OCI-LY1 (cell line): ENCODE measurements around the gene ATP2B2.

Experiments used
- EZH2 ChIP-seq: fragments of 200-600 bp; sonication (generic), shearing (Covaris generic); IDR thresholded peaks from 2 replicates; pipeline ENCODE4 v1.8.0; 2017; ENCODE audit warnings: borderline replicate concordance, mixed run types, mild to moderate bottlenecking, antibody characterized with exemption, low read length, moderate library complexity, mixed read lengths
- TF ChIP-seq, protein P1 (sequence below): fragments of 200-600 bp; sonication (generic), shearing (Covaris generic); IDR thresholded peaks from 2 replicates; pipeline ENCODE4 v1.5.1; 2017; ENCODE audit warnings: mild to moderate bottlenecking, antibody characterized with exemption, low read length, moderate library complexity, mixed read lengths

DNA sequence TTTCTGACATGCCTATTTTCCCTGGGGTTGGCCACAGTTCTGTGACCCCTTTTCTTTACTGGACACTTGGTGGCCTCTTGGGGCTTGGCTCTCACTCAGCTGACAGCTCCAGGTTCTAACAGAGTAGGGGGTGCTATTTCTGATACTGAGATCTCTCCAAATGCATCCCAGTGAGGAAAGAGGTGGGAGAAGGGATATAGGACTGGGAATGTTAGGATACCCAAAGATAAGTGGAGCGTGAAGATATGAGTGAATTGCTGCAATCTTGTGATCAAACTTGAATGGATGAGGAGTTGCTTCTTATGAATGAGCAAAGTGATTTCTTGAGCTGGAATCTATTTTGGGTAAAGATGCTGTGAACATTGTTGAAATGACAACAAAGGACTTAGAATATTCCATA, 74.6 kb downstream of the ATP2B2 start:
- no peak for TF ChIP-seq EZH2
- TF ChIP-seq, protein P1, sequence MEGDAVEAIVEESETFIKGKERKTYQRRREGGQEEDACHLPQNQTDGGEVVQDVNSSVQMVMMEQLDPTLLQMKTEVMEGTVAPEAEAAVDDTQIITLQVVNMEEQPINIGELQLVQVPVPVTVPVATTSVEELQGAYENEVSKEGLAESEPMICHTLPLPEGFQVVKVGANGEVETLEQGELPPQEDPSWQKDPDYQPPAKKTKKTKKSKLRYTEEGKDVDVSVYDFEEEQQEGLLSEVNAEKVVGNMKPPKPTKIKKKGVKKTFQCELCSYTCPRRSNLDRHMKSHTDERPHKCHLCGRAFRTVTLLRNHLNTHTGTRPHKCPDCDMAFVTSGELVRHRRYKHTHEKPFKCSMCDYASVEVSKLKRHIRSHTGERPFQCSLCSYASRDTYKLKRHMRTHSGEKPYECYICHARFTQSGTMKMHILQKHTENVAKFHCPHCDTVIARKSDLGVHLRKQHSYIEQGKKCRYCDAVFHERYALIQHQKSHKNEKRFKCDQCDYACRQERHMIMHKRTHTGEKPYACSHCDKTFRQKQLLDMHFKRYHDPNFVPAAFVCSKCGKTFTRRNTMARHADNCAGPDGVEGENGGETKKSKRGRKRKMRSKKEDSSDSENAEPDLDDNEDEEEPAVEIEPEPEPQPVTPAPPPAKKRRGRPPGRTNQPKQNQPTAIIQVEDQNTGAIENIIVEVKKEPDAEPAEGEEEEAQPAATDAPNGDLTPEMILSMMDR: no peak
